LNCAP (cell line): ENCODE measurements around the gene PRMT7.

Source experiments
- CTCF ChIP-seq: fragments of 450-650 bp; IDR thresholded peaks from 2 replicates; pipeline ENCODE4 v1.5.1; 2017; ENCODE audit warnings: mild to moderate bottlenecking

The PRMT7 gene

GRCh38 chr16:68270353-68270752 is 40.5 kb upstream of the PRMT7 start:
- no peak for TF ChIP-seq CTCF

- TF ChIP-seq CTCF: no peak
Observed at GRCh38 chr16:68272507-68273209, 38.2 kb upstream of the PRMT7 start.

GRCh38 chr16:68273459-68273858 is 37.4 kb upstream of the PRMT7 start:
- no peak for TF ChIP-seq CTCF

GRCh38 chr16:68273896-68274295 is 36.9 kb upstream of the PRMT7 start:
- no peak for TF ChIP-seq CTCF

- TF ChIP-seq CTCF: no peak
Observed at GRCh38 chr16:68274441-68274840, 36.4 kb upstream of the PRMT7 start.

- no peak for TF ChIP-seq CTCF
Observed at GRCh38 chr16:68275611-68276191, 35.1 kb upstream of the PRMT7 start.

- TF ChIP-seq CTCF: no peak
Observed at GRCh38 chr16:68276223-68276622, 34.6 kb upstream of the PRMT7 start.
